Body of pancreas (tissue), 4 donors: ENCODE measurements around the gene JOSD1.

Experiments used
- CTCF ChIP-seq, 7 experiments: fragments of 450-650 bp in 4 of 7; fragments of 200-600 bp in 3 of 7; sonication (generic) in 3 of 7; IDR thresholded peaks; one replicate each; pipeline ENCODE4 v1.5.1; 2016 to 2019; ENCODE audit warnings: antibody characterized with exemption in 7 of 7
- POLR2A ChIP-seq, 3 donors: fragments of 450-650 bp; IDR thresholded peaks; one replicate each; pipeline ENCODE4 v1.6.1; 2016; ENCODE audit warnings: antibody characterized with exemption in 3 of 3, mild to moderate bottlenecking in 2 of 3

- TF ChIP-seq CTCF (IDR thresholded peaks at IDR 0.05) (no peak), POLR2A (IDR thresholded peaks at IDR 0.05) (no peak)
These were observed 27.0 kb upstream of the JOSD1 start for GRCh38 chr22:38727530-38728451.
